ENCODE measurements around the gene ALDH1A3.

DNA sequence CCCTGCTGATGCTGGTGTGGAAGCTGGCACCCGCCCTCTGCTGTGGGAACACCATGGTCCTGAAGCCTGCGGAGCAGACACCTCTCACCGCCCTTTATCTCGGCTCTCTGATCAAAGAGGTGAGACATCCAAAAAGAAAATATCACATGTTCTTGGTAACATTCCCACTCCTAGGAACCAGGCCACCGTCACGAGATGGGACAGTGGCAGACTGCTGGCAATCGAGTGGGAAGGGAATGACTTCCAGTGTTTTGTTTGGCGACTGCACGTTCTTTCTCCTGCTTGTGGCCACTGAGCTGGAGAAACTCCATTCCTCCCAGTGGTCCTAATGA, 14.3 kb downstream of the ALDH1A3 start:
- TF ChIP-seq POLR2A (IDR thresholded peaks at IDR 0.05) (no peak), CTCF (IDR thresholded peaks at IDR 0.05) (no peak), EP300 (IDR thresholded peaks at IDR 0.05; ENCODE audit: low read depth) (no peak), POLR2AphosphoS5 (IDR thresholded peaks at IDR 0.05) (no peak)
